T-helper 1 cell (primary cell): ENCODE data around the gene R3HDM2.

ENCODE experiments used
- DNase-seq, 5 donors: peaks; one replicate each; pipeline ENCODE4 v3.0.0-alpha.2; 2012 to 2020

Gene R3HDM2

GRCh38 chr12:57213058-57213715 lies 217.7 kb downstream of the R3HDM2 start:
- peak; percentile 65 to 80 (median 77) for DNase-seq

GRCh38 chr12:57212701-57213057 lies 218.2 kb downstream of the R3HDM2 start:
- DNase-seq = no peak

- no peak for DNase-seq
Observed at GRCh38 chr12:57211791-57212700, 218.8 kb downstream of the R3HDM2 start.

GRCh38 chr12:57210926-57211692 lies 219.7 kb downstream of the R3HDM2 start:
- no peak for DNase-seq

DNA sequence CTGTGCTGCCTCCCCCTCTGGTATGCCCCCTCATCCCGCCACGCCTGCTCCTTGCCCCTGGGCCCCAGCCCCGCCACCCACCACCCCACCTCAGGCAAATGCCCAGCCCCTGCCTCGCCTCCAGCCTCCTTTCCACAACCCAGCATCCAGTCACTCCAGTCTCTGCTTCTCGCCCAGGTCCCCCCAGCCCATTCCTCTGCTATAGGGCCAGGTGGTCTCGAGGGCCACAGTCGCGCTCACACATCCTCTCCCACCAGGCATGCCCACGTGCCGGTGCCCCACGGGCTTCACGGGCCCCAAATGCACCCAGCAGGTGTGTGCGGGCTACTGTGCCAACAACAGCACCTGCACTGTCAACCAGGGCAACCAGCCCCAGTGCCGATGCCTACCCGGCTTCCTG lies 220.4 kb downstream of the R3HDM2 start:
- DNase-seq = no peak

GRCh38 chr12:57209916-57210315 lies 220.9 kb downstream of the R3HDM2 start:
- DNase-seq = no peak

DNA sequence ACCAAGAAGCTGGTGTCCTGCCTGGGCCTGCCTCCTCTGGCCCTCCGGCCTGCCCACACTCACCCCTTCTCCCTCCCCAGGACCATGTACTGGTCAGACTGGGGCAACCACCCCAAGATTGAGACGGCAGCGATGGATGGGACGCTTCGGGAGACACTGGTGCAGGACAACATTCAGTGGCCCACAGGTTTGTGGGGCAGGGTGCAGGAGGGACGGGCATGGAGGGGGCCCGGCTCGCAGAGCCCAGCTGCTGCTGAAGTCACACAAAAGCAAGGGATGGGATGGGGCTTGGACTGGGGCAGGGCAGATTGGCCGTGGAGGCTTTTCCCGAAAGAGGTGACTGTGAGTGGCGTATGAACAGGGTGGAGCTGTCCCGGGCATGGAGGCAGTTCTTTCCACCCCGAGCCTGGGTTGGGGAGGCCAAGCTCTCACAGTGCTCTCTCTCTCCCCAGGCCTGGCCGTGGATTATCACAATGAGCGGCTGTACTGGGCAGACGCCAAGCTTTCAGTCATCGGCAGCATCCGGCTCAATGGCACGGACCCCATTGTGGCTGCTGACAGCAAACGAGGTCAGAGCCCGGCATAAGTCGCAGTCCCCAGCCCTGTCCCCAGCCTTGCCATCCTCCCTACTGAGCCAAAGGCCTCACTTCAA lies 222.1 kb downstream of the R3HDM2 start:
- DNase-seq = no peak

DNA sequence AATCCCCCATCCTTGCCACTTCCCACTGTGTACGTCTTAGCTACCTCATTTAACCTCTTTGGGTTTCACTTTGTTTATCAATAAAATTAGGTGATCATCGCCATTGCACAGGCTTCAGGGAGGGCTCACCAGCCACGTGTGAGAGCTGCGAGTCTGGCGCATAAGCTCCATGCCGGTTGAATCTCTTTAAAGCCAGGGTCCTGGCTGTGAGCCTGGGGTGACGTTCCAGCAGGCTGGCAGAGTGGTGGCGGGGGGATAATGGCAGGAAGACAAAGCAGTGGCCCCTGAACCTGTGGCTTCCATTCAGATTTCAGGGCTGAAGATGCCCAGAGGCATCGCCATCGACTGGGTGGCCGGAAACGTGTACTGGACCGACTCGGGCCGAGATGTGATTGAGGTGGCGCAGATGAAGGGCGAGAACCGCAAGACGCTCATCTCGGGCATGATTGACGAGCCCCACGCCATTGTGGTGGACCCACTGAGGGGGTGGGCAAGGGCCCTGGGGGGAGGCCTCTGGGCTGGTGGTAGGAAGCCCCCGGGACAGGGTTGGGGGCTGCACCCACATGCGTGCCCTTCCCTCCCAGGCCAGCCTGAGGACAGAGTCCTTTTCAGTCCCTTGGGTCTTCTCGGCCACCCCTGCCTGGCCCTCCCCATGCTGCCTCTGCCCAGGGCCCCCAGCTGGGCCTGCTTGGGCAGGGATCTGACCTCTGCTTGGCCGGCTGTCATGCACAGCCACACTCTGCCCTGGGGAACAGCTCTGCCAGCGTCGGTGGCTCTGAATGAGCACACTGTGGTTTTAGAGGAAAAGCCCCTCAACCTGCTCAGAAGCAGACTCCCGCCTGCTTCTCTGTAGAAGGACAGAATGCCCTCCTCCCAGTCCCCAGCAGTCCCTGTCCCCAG lies 222.9 kb downstream of the R3HDM2 start:
- DNase-seq = no peak

- DNase-seq = no peak
Observed at GRCh38 chr12:57205931-57206330, 224.9 kb downstream of the R3HDM2 start.

GRCh38 chr12:57205186-57205585 lies 225.7 kb downstream of the R3HDM2 start:
- DNase-seq = no peak

DNA sequence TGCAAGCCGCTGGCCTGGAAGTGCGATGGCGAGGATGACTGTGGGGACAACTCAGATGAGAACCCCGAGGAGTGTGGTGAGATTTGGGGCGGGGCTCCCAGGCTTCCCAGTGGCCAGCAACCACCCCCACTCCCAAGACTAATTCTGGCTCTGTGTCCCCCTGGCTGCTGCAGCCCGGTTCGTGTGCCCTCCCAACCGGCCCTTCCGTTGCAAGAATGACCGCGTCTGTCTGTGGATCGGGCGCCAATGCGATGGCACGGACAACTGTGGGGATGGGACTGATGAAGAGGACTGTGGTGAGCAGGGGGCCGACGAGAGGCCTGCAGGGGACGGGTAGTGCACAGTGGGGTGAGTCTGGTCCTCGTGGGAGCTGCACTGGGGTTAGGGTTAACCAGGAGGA lies 226.4 kb downstream of the R3HDM2 start:
- no peak for DNase-seq

DNA sequence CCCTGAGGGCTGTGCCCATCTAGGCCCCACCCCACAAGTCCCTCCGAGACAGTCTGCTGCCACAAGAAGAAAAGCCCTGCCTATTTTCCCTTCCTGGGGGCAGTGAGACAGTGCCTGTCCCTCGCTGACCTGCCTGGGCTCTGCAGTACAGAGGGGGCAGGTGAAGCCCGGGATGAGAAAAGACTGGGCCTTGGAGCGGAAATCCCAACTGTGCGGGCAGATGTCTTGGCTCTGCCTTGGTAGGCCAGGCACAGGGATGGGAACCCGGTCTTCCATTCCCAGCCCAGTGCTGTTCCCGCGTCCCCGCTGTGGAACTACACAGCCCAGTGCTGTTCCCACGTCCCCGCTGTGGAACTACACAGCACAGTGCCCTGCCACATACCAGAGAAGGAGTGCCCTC lies 227.1 kb downstream of the R3HDM2 start:
- no peak for DNase-seq
